RPMI8226 (cell line): ENCODE measurements around the gene TMEM237.

ENCODE experiments used
- DNase-seq: peaks from one replicate; pipeline ENCODE4 v3.0.0-alpha.2; 2015

The TMEM237 gene

GRCh38 chr2:201639205-201639604, 4.1 kb downstream of the TMEM237 start:
- DNase-seq = no peak

- no peak for DNase-seq
Measured at GRCh38 chr2:201638326-201638725, 5.0 kb downstream of the TMEM237 start.

DNA sequence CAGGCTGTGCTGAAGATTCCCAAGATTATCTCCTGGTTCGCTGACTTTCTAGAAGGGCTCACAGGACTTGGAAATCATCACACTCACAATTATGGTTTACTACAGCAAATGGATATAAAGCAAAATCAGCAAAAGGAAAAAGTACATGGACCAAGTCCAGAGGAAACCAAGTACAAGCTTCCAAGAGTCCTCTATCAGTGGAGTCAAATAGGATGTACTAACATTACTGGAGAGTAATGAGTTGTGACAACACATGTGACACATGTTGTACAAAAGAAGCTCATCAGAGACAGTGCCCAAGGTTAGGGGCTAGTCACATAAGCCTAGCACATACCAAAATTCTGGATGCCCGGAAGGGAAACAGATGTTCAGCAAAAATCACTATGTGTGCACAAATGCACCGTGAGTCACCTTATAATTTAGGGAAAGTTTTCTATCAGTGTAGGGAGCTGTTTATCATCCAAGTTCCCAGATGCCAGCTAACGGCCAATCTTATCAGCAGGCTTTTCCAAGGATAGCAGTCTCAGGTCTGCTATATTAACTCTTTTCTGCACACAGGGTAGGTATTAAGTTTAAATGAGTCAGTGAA, 9.5 kb downstream of the TMEM237 start:
- no peak for DNase-seq

GRCh38 chr2:201631041-201631440, 12.3 kb downstream of the TMEM237 start:
- DNase-seq = no peak

- no peak for DNase-seq
Measured at GRCh38 chr2:201630577-201630976, 12.7 kb downstream of the TMEM237 start.

DNA sequence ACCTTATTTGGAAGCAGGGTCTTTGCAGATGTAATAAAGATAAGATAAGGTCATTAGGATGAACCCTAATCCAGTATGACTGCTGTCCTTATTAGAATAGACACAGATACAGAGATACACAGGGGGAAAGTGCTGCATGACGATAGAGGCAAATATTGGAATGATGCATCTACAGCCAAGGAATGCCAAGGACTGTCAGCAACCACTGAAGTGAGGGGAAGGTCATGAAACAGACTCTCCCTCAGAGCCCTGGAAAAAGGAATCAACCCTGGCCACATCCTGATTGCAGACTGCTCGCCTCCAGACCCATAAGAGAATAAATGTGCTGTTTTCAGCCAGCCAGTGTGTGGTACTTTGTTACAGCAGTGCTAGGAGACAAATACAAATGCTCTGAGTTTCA, 14.8 kb downstream of the TMEM237 start:
- no peak for DNase-seq

DNA sequence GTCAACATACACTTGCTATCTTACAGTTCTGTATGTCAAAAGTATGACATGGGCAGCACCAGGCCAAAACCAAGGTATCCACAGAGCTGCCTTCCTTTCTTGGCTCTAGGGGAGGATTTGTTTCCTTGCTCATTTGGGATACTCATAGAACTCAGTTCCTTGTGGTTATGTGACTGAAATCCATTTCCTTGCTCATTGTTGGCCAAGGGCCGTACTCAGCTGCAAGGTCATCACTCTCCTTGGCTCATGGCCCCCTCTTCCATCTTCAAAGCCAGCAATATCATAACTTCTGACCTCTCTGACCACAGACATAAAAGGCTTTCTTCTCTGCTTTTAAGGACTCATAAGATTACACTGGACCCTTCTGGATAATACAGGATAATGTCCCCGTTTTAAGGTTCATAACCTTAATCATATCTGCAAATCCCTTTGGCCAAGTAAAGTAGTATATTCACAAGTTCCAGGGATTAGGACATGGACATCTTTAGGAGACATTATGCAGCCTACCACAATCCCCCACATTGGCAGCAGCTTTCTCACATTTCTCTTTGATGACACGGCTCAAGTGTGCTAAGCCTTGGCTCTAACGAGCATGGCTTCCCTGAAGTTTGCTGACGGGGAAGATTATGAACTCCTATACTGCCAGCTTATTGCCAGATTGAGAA, 20.9 kb downstream of the TMEM237 start:
- no peak for DNase-seq

- no peak for DNase-seq
Measured at GRCh38 chr2:201621293-201621999, 21.9 kb downstream of the TMEM237 start.

DNA sequence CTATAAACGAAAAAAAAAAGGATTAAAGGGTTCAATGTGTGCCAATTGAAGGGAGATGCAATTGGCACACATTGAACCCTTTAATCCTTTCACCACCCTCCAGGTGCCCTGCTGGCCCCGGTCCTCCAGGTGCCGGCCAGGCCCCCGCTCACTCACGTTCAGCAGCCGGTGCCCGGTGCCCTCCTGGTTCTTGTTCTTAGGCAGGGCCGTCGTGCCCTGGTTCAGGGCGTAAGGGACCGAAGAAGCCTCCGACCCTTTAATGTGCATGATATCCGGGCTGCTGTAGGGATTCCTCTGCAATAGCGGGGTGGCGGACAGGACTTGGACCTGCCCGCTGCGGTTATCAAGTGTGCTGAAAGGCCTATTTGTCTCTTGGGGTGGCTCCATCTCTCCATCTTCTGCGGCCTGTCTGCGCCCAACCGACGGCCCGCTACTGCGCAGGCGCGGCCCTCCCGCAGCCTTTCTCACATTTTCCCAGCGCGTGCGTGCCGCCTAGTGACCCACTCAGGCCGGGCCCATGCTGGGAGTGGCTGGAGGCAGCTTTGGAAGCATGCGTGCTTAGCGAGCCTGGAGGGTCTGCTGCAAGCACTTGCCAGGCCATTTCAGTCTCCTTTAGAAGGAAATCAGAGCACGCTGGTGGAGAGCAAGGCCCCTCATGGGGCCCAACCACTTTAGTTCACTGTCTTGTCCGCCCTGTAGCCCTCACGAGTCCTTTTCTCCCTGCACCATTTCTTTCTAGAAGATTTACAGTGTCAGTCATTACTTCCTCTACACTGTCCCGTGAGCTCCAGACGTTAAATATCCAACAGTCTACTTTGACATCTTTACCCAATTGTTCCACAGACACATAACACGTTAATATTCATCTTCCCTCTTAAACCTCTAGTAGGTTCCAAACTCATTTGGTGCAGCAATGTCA, 24.3 kb downstream of the TMEM237 start:
- DNase-seq = no peak

DNA sequence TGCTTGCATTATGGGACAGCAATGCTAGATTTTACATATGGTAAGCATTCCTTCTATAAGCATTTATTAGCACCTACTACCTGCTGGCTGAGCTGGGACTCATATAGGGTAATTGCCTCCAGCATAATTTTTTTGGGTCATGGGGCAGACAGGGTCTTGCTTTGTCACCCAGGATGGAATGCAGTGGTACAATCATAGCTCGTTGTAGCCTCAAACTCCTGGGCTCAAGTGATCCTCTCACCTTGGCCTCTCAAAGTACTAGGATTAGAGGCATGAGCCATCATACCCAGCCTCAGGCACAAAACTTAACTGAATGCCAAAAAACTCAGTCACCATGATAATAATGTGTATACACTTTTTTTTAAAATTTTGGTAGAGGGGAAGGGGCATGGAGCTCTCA, 35.3 kb downstream of the TMEM237 start:
- no peak for DNase-seq

DNA sequence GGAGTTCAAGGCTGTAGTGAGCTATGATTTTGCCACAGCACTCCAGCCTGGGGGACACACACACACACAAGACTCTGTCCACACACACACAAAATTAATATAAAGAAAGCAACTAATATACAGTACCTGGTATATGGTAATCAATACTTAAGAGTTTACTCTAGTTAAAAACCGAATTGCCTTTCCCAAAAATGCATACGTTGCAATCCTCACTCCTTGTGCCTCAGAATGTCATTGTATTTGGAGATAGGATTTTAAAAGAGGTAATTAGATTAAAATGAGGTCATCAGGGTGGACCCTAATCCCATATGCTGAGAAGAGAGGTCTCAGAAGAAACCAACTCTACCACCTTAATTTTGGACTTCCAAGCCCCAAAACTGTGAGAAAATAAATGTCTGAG, 35.7 kb downstream of the TMEM237 start:
- DNase-seq = no peak

- peak; percentile 15 for DNase-seq
Measured at GRCh38 chr2:201600906-201601305, 42.4 kb downstream of the TMEM237 start.

DNA sequence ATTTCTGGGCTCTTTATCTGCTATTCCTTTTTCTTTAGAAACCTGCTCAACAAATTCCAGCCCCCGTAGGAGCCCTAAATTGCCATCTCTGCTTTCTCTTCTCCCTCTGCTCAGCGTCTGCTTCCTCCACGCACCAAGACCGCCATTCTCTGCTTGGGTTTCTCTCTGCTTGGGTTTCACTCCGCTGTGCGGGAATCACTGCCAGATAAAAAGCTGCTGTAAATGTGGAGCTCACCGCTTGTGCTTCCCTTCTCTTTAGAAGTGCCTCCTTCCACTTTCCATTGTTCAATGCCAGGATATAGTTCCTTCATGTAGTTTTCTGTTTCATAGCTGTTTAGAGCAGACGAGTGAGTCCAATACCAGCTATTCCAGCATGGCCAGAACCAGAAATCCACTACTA, 45.9 kb downstream of the TMEM237 start:
- DNase-seq = no peak

DNA sequence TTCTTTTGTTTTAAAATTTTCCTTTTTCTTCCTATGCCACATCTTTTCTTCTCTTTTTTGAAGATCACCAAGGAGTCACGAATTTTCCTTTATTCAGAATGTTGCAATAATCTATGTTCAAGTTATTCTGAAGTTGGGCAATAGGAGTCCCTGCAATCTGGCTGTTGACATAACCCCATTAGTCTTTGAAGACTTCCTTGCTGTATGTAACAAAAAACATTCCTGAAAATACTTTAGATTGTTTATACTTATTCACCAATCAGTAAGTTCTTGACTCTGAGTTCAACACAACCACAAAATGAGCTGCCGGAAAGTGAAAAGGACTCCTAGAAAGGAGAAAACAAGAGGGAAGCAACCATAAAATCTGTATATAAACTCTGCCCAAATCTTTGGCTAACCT, 62.8 kb downstream of the TMEM237 start:
- DNase-seq = no peak

- DNase-seq = no peak
Measured at GRCh38 chr2:201579536-201579935, 63.8 kb downstream of the TMEM237 start.

DNA sequence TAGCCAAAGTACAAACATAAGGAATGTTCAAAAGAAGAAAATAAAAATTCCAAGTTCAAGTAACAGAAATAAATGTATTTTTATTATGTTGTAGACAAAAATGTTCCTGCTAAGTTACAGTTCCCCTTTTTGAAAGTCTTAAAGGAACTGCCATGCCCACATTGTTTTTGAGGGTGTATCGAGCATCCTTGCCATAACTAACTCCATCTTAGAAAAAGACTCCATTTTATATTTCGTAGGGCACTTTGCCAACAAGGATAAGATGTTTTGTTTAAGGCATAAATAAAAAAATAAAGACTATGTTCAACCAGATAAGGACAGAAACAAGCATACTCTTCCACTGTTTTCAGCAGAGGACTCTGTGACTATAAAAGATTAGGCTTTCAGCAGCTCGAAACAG, 67.3 kb downstream of the TMEM237 start:
- no peak for DNase-seq

GRCh38 chr2:201574766-201575165, 68.5 kb downstream of the TMEM237 start:
- no peak for DNase-seq

- DNase-seq = no peak
Measured at GRCh38 chr2:201572846-201573508, 70.3 kb downstream of the TMEM237 start.
